ENCODE results near the gene CRYGN.

CRYGN gene

GRCh38 chr7:151405056-151405455 is 34.9 kb downstream of the CRYGN start:
- DNase-seq = no peak

GRCh38 chr7:151404216-151405011 is 35.5 kb downstream of the CRYGN start:
- DNase-seq = no peak

- no peak for DNase-seq
Measured at GRCh38 chr7:151403764-151404163, 36.2 kb downstream of the CRYGN start.

- no peak for DNase-seq
Measured at GRCh38 chr7:151402029-151402835, 37.7 kb downstream of the CRYGN start.

- no peak for DNase-seq
Measured at GRCh38 chr7:151400626-151401315, 39.2 kb downstream of the CRYGN start.

- DNase-seq = no peak
Measured at GRCh38 chr7:151399906-151400305, 40.0 kb downstream of the CRYGN start.

- DNase-seq = no peak
Measured at GRCh38 chr7:151399305-151399601, 40.7 kb downstream of the CRYGN start.

GRCh38 chr7:151398446-151399304 is 41.3 kb downstream of the CRYGN start:
- DNase-seq = no peak

- DNase-seq = no peak
Measured at GRCh38 chr7:151397026-151397425, 42.9 kb downstream of the CRYGN start.

- no peak for DNase-seq
Measured at GRCh38 chr7:151396328-151396970, 43.5 kb downstream of the CRYGN start.

GRCh38 chr7:151395036-151395367 is 44.9 kb downstream of the CRYGN start:
- no peak for DNase-seq

- DNase-seq = no peak
Measured at GRCh38 chr7:151394076-151395035, 45.6 kb downstream of the CRYGN start.

GRCh38 chr7:151393031-151393977 is 46.6 kb downstream of the CRYGN start:
- no peak for DNase-seq

GRCh38 chr7:151392426-151392825 is 47.5 kb downstream of the CRYGN start:
- DNase-seq = no peak

- DNase-seq = no peak
Measured at GRCh38 chr7:151392002-151392401, 47.9 kb downstream of the CRYGN start.

GRCh38 chr7:151391358-151391730 is 48.6 kb downstream of the CRYGN start:
- no peak for DNase-seq

- DNase-seq = no peak
Measured at GRCh38 chr7:151390598-151391357, 49.2 kb downstream of the CRYGN start.

GRCh38 chr7:151389768-151390597 is 50.0 kb downstream of the CRYGN start:
- no peak for DNase-seq
